Left renal cortex interstitium (tissue), 4 donors: ENCODE measurements around the gene RBM27. TPM values are rescaled to one million over a fixed set of nuclear protein-coding genes. Genes with fewer than 3 reads are reported as not detected.
"Not testable (repeated sequence)": the region's sequence is repeated elsewhere in the genome, so short reads cannot be mapped to it uniquely, and the experiment has no call there.

Source experiments
- DNase-seq, 4 donors: peaks; one replicate each; pipeline ENCODE4 v3.0.0-alpha.2; 2013; ENCODE audit warnings: low read depth in 4 of 4, low spot score in 2 of 4, missing footprints in 1 of 4
- polyA plus RNA-seq, 4 donors: library from polyadenylated mRNA; unstranded; fragments of 120-200 nt; gene quantifications; one replicate each; pipeline ENCODE4 v1.2.1, GENCODE V29; 2013; ENCODE audit not compliant: insufficient read length in 4 of 4

RBM27 gene
- 10 to 100 TPM; 25.1 to 30.7 (median 28.4) TPM for polyA plus RNA-seq

- peak; percentile 92 to 98 (median 95) for DNase-seq
These were observed at the start of gene RBM27 for GRCh38 chr5:146203011-146203871. Gene RBM27, plus strand, starts transcription at chr5:146203605. Its CDS starts 161 bp downstream, at chr5:146203766.

- no peak for DNase-seq
These were observed 45.1 kb upstream of the RBM27 start for GRCh38 chr5:146158255-146158654.

- DNase-seq = no peak
These were observed 39.0 kb upstream of the RBM27 start for GRCh38 chr5:146164382-146164781.

- no peak for DNase-seq
These were observed 37.9 kb upstream of the RBM27 start for GRCh38 chr5:146165460-146165859.

- DNase-seq = no peak
These were observed 37.5 kb upstream of the RBM27 start for GRCh38 chr5:146165903-146166302.

- no peak for DNase-seq
These were observed 34.3 kb upstream of the RBM27 start for GRCh38 chr5:146169076-146169475.

GRCh38 chr5:146173049-146173448, 30.4 kb upstream of the RBM27 start:
- DNase-seq = not testable (repeated sequence)

- DNase-seq = no peak
These were observed 29.8 kb upstream of the RBM27 start for GRCh38 chr5:146173597-146173996.

- DNase-seq = no peak
These were observed 26.6 kb upstream of the RBM27 start for GRCh38 chr5:146176805-146177204.

- DNase-seq = no peak
These were observed 23.7 kb upstream of the RBM27 start for GRCh38 chr5:146179696-146180095.

- not testable (repeated sequence) for DNase-seq
These were observed 20.0 kb upstream of the RBM27 start for GRCh38 chr5:146183403-146183802.

GRCh38 chr5:146185161-146185560, 18.2 kb upstream of the RBM27 start:
- no peak for DNase-seq

- no peak for DNase-seq
These were observed 15.0 kb upstream of the RBM27 start for GRCh38 chr5:146188358-146188757.

- DNase-seq = no peak
These were observed 10.8 kb upstream of the RBM27 start for GRCh38 chr5:146192571-146193043.

GRCh38 chr5:146193285-146193684, 10.1 kb upstream of the RBM27 start:
- DNase-seq = no peak

GRCh38 chr5:146194997-146195396, 8.4 kb upstream of the RBM27 start:
- DNase-seq = not testable (repeated sequence)

- DNase-seq = no peak
These were observed 6.9 kb upstream of the RBM27 start for GRCh38 chr5:146196459-146197048.

- no peak for DNase-seq
These were observed 4.1 kb upstream of the RBM27 start for GRCh38 chr5:146199176-146199815.

- not testable (repeated sequence) for DNase-seq
These were observed 1.6 kb upstream of the RBM27 start for GRCh38 chr5:146201795-146202194.

GRCh38 chr5:146203872-146204192, 427 bp downstream of the RBM27 start:
- peak in 1 of 4 donors; percentile 9 for DNase-seq

GRCh38 chr5:146205499-146206202, 2.2 kb downstream of the RBM27 start:
- DNase-seq = no peak
